Right cardiac atrium (tissue), 5 donors: ENCODE results near the gene C6orf52. TPM values are rescaled to one million over a fixed set of nuclear protein-coding genes. Genes with fewer than 3 reads are reported as not detected.
"Not testable (repeated sequence)": the region's sequence is repeated elsewhere in the genome, so short reads cannot be mapped to it uniquely, and the experiment has no call there.

Source experiments
- ATAC-seq, 2 donors: fragments of 200-7000 bp; cut with Tn5 transposase; one replicate each; pipeline versions ENCODE4 v1.8.0 to v1.9.1; 2020; ENCODE audit warnings: moderate library complexity in 2 of 2, mild to moderate bottlenecking in 1 of 2
- DNase-seq, 3 donors: peaks; one replicate each; pipeline ENCODE4 v3.0.0-alpha.2; 2020
- H3K27ac ChIP-seq: one replicate; pipeline ENCODE4 v1.5.1; 2013; ENCODE audit warnings: mild to moderate bottlenecking, low read length, control low read depth, moderate library complexity
- H3K27me3 ChIP-seq: one replicate; pipeline ENCODE4 v1.6.1; 2013; ENCODE audit not compliant: control insufficient read depth, insufficient read depth
- H3K4me1 ChIP-seq: one replicate; pipeline ENCODE4 v1.6.1; 2013; ENCODE audit warnings: low read length; ENCODE audit not compliant: control insufficient read depth, insufficient read depth
- H3K4me3 ChIP-seq: one replicate; pipeline ENCODE4 v1.5.1; 2013; ENCODE audit warnings: low read length, control low read depth
- H3K9me3 ChIP-seq: one replicate; pipeline ENCODE4 v1.6.1; 2013; ENCODE audit warnings: low read length; ENCODE audit not compliant: control insufficient read depth
- WGBS: extraction: QIAGEN DNeasy Blood & Tissue Kit; methylation state at CpG from one replicate; pipeline ENCODE4 v1.1.7; 2013; 5-methylcytosine and 5-hydroxymethylcytosine counted together
- intact Hi-C, 4 donors: fragments of 100-400 bp; cut with DNase I; formaldehyde crosslinking; loops; one replicate each; pipeline versions ENCODE4 v1.11.0 to v1.14.0; 2022 to 2023
- long read RNA-seq, 4 donors: library from polyadenylated mRNA; unstranded; transcript quantifications; one replicate each; pipeline ENCODE4 v2.0.0, GENCODE V29; 2020 to 2021
- polyA plus RNA-seq: library from polyadenylated mRNA; stranded (reverse); fragments of 200-250 nt; gene quantifications from one replicate; pipeline ENCODE4 v1.2.3, GENCODE V29; 2013
- total RNA-seq, 4 donors: library from RNA; stranded (reverse); fragmentation: NEBNext Ultra II Directional; extraction: Animal tissue kit (Norgen Biotek cat#: 25700); gene quantifications; one replicate each; pipeline ENCODE4 v1.2.1, GENCODE V29; 2021
- donor health status: healthy with polysubstance abuse.
- donor health status: DM: no; HTN: yes; CAD: no.
- donor health status: DM: no; HTN: no; CAD: no.
- donor health status: DM: no; HTN: yes; CAD: no; lungs with severe emphysema.
- donor health status: DM: yes; HTN: yes; CAD: no.

The C6orf52 gene
- total RNA-seq (under 1 TPM in 2 of 4 donors, not detected in 2; 0.63 to 0.71 TPM), polyA plus RNA-seq (0.29 TPM)
- long read RNA-seq, donor 1: 0 reads
- long read RNA-seq, donor 2: 0 reads
- long read RNA-seq, donor 3: 0 reads
- long read RNA-seq, donor 4: 0 reads

DNA sequence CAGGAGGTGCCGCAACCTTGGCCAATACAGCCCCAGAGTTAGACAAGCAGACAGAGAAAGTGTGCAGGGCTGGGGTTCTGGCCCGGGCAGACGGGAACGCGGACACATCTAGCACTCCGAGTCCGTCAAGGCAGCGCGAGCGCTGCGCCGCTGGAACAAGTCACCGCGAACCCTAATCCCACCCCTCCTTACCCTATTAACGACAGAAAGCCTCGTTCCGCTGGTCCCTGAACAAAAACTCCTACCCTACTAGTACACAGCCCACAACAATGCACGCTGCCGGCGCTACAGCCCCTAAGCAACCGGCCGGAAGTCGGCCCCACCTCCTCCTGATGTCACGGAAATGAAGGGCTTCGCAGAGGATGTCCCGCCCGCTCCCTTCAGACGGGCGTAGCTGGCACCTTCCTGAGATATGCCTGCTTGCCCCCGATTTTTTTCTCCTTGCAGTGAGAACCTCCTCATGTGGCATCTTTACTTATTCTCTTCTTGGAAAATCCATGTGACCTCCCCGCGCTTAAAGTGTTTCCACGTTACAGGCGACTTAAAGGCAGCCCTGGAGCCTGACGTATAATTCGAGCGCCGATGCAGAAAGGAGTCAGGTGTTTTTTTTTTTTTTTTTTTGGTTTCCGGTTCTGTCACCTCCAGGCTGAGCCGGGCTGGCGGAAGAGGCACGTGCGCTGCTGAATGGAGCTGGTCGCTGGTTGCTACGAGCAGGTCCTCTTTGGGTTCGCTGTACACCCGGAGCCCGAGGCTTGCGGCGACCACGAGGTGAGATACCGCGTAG, at the start of gene C6orf52, which contains the start of gene PAK1IP1:
Gene C6orf52 (minus strand): TSS at position 315 of the 784 bp plus-strand sequence. CDS start 7,066 bp downstream, outside the sequence.
Gene PAK1IP1 (plus strand): TSS at position 671 of the 784 bp plus-strand sequence. CDS start 14 bp downstream, at position 685.
- WGBS: under 1% methylated on average over 53 of the region's 53 CpGs
- peak; percentile 95 to 97 (median 96) for DNase-seq
- Histone ChIP-seq H3K4me1 (no peaks in the 10 kb centered on the region), H3K27me3 (no peaks in the 10 kb centered on the region), H3K4me3 (peak within 1 kb of the TSS; percentile 80), H3K9me3 (no peaks in the 10 kb centered on the region), H3K27ac (peak within 1 kb of the TSS; percentile 99)
- intact Hi-C loops: loop anchor here (5.0 to 10.0 kb wide), 4 partner anchors 50 to 182 kb away; partner anchors contain the start of genes GCNT2 (in 1 of the 4) and TMEM14B (in 1 of the 4)
- ATAC-seq: peak; percentile 100

DNA sequence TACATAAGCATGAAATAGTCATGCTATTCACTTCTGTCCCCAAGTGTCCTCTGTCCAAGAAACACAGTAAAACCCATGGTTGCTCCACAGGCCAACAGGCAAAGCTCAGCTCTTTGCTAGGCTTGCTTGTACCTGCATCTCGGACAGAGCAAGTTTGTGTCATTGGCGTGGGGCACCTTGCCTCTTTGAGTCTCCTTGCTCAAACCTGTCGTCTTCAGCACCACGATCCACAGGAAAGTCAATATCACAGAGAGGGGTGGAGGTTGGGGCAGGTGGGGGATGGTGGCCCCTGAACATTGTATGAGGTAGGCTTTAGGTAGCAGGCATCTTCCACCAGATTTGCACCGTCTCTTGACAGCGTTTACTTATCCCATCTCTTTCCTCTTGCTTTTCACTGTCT, 49.1 kb upstream of the C6orf52 start:
- ATAC-seq (no peak), DNase-seq (no peak)
- no peaks in the 10 kb centered on the region for H3K9me3 ChIP-seq
- no peaks in the 10 kb centered on the region for H3K4me1 ChIP-seq
- 81% methylated on average over 6 of the region's 6 CpGs for WGBS
- no peaks in the 10 kb centered on the region for H3K27me3 ChIP-seq
- intact Hi-C loops: loop anchor here in 1 of 4 donors (10.0 kb wide), 1 partner anchor 49 kb away; the partner anchor contains the start of genes C6orf52 and PAK1IP1
- H3K4me3 ChIP-seq: no peak overlapping the region
- H3K27ac ChIP-seq: no peak overlapping the region

- Histone ChIP-seq H3K4me3 (no peak overlapping the region), H3K27ac (no peak overlapping the region), H3K27me3 (no peaks in the 10 kb centered on the region), H3K9me3 (no peaks in the 10 kb centered on the region), H3K4me1 (no peaks in the 10 kb centered on the region)
- no peak for DNase-seq
- WGBS: 93% methylated on average over 12 of the region's 12 CpGs
- ATAC-seq: no peak
- intact Hi-C loops: loop anchor here in 1 of 4 donors (10.0 kb wide), 1 partner anchor 47 kb away; the partner anchor contains the start of genes C6orf52 and PAK1IP1
Observed at GRCh38 chr6:10742251-10742650, 47.8 kb upstream of the C6orf52 start.

- 95% methylated on average over 4 of the region's 4 CpGs for WGBS
- not testable (repeated sequence) for ATAC-seq
- intact Hi-C loops: loop anchor here in 1 of 4 donors (10.0 kb wide), 1 partner anchor 47 kb away; the partner anchor contains the start of genes C6orf52 and PAK1IP1
Observed at GRCh38 chr6:10741643-10742042, 47.2 kb upstream of the C6orf52 start.

DNA sequence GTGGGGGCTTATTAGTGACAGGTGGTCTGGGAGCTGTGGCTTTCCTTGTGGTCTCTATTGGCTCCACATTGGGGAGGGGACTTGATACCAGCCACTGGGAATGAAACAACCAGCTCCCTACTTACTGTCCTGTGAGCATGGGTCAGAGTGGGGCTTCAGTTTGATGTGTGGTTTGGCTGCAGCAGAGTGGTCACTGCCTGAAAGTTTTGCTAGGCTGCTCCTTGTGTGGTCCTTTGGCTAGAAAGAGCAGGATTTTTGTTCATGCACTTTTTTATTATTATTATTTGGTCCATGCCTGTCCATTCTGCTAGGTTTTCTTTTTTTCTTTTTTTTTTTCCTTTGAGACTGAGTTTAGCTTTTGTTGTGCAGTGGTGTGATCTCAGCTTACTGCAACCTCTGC, 45.6 kb upstream of the C6orf52 start:
- intact Hi-C loops: loop anchor here in 1 of 4 donors (10.0 kb wide), 1 partner anchor 45 kb away; the partner anchor contains the start of genes C6orf52 and PAK1IP1
- Histone ChIP-seq H3K27ac (no peak overlapping the region), H3K9me3 (no peaks in the 10 kb centered on the region), H3K4me1 (no peaks in the 10 kb centered on the region), H3K4me3 (no peak overlapping the region), H3K27me3 (no peaks in the 10 kb centered on the region)
- no peak for ATAC-seq
- DNase-seq: no peak

More at GRCh38 chr6:10741643-10742042, 47.2 kb upstream of the C6orf52 start:
- H3K9me3 ChIP-seq, H3K4me1 ChIP-seq, DNase-seq, H3K4me3 ChIP-seq, H3K27ac ChIP-seq, H3K27me3 ChIP-seq: not testable (repeated sequence)

DNA sequence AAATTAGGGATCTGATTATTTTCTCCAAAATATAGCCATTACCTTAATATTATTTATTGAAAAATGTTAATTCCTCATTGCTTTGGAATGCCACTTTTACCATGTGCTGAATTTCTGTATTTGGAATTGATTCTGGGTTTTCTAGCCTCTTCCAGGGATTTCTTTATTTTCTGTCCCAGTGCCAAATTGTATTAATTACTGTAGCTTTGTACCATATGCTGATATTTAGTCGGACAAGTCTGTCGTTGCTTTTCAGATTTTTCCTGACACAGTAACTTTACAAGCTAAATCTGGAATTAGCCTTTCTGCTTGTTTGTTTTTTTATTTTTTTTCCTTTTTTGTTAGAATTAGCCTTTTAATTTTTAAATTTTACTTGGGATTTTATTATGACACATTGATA, 42.3 kb upstream of the C6orf52 start:
- 81% methylated on average over 2 of the region's 2 CpGs for WGBS
- Histone ChIP-seq H3K4me1 (no peaks in the 10 kb centered on the region), H3K4me3 (no peak overlapping the region), H3K27ac (no peak overlapping the region), H3K27me3 (no peaks in the 10 kb centered on the region), H3K9me3 (no peaks in the 10 kb centered on the region)
- DNase-seq: no peak
- intact Hi-C loops: no loop called here
- no peak for ATAC-seq

DNA sequence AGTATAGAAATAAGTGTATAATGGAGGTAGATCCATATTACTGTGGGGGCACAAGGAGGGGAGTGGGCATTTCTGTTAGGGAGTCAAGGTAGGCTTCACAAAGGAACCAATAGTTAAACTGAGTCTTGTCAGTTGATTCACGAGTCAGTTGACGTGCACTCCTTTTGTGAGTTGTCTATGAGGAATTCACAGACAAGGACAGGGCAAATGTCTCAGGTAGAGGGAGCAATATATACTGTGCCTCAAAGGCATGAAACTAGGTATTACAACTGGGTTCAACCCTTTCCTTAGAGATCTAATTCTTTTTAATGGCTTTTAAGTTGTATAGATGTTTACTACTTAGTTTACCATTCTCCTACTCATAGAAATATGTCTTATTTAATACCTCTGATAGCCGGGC, 39.4 kb upstream of the C6orf52 start:
- H3K27me3 ChIP-seq: no peaks in the 10 kb centered on the region
- H3K4me3 ChIP-seq: no peak overlapping the region
- DNase-seq (no peak), ATAC-seq (no peak)
- WGBS: 95% methylated on average over 3 of the region's 3 CpGs
- no peak overlapping the region for H3K27ac ChIP-seq
- H3K4me1 ChIP-seq: no peaks in the 10 kb centered on the region
- no peaks in the 10 kb centered on the region for H3K9me3 ChIP-seq
- intact Hi-C loops: no loop called here

DNA sequence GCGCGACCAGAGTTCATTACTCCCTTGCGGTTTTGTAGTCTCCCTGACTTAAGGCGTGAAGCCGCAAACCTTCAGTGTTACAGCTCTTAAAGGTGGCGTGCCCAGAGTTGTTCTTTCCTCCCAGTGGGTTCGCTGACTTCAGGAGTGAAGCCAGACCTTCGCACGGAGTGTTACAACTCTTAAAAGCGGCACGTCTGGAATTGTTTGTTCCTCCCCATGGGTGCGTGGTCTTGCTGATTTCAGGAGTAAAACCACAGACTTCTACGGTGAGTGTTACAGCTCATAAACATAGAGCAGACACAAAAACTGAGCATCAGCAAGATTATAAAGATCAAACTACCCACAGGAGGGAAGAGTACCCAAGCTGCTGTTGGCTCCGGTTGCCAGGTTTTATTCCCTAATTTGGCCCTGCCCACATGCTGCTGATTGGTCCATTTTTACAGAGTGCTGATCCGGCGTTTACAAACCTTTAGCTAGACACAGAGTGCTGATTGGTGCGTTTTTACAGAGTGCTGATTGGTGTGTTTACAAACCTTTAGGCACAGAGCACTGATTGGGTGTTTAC, 38.8 kb upstream of the C6orf52 start:
- no peaks in the 10 kb centered on the region for H3K27me3 ChIP-seq
- intact Hi-C loops: no loop called here
- DNase-seq (no peak), ATAC-seq (no peak)
- no peak overlapping the region for H3K27ac ChIP-seq
- no peaks in the 10 kb centered on the region for H3K9me3 ChIP-seq
- 91% methylated on average over 17 of the region's 17 CpGs for WGBS
- H3K4me1 ChIP-seq: no peaks in the 10 kb centered on the region
- H3K4me3 ChIP-seq: no peak overlapping the region

GRCh38 chr6:10730254-10730653, 35.8 kb upstream of the C6orf52 start:
- intact Hi-C loops: no loop called here
- WGBS: 64% methylated on average over 3 of the region's 3 CpGs
- no peaks in the 10 kb centered on the region for H3K27me3 ChIP-seq
- H3K4me3 ChIP-seq: no peak overlapping the region
- H3K4me1 ChIP-seq: no peaks in the 10 kb centered on the region
- DNase-seq (no peak), ATAC-seq (peak in 1 of 2 donors; percentile 28)
- H3K9me3 ChIP-seq: no peaks in the 10 kb centered on the region
- H3K27ac ChIP-seq: no peak overlapping the region

GRCh38 chr6:10725716-10726115, 31.3 kb upstream of the C6orf52 start:
- no peaks in the 10 kb centered on the region for H3K9me3 ChIP-seq
- H3K4me1 ChIP-seq: peaks cover 3% of the 10 kb centered on the region
- no peak overlapping the region for H3K4me3 ChIP-seq
- 72% methylated on average over 9 of the region's 9 CpGs for WGBS
- H3K27ac ChIP-seq: no peak overlapping the region
- ATAC-seq (no peak), DNase-seq (no peak)
- no peaks in the 10 kb centered on the region for H3K27me3 ChIP-seq
- intact Hi-C loops: no loop called here

DNA sequence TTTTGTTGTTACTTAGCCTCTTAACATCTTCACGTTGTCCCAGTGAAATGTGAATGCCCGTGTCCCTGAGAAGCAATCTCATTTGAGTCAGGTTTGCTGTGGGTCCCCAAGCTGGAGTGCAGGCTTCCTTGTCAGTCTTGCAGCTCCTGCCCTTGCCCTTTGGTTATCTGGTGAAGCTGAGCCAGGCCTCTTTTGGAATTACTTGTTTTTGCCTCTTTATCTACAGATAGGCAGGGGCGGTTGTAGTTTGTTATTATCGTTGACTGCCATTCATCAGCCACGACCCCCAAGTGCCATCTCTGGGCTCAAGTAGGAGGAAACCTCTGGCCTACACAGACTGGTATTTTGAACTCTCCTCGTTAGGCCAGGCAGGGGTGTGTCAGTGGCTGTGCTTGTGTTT, 30.6 kb upstream of the C6orf52 start:
- intact Hi-C loops: no loop called here
- WGBS: 48% methylated on average over 6 of the region's 6 CpGs
- H3K4me3 ChIP-seq: no peak overlapping the region
- no peaks in the 10 kb centered on the region for H3K27me3 ChIP-seq
- peaks cover 3% of the 10 kb centered on the region for H3K4me1 ChIP-seq
- H3K9me3 ChIP-seq: no peaks in the 10 kb centered on the region
- DNase-seq: no peak
- H3K27ac ChIP-seq: no peak overlapping the region
- ATAC-seq: no peak
